Measurements from ENCODE around the gene EMC10.

- TF ChIP-seq, protein P1, sequence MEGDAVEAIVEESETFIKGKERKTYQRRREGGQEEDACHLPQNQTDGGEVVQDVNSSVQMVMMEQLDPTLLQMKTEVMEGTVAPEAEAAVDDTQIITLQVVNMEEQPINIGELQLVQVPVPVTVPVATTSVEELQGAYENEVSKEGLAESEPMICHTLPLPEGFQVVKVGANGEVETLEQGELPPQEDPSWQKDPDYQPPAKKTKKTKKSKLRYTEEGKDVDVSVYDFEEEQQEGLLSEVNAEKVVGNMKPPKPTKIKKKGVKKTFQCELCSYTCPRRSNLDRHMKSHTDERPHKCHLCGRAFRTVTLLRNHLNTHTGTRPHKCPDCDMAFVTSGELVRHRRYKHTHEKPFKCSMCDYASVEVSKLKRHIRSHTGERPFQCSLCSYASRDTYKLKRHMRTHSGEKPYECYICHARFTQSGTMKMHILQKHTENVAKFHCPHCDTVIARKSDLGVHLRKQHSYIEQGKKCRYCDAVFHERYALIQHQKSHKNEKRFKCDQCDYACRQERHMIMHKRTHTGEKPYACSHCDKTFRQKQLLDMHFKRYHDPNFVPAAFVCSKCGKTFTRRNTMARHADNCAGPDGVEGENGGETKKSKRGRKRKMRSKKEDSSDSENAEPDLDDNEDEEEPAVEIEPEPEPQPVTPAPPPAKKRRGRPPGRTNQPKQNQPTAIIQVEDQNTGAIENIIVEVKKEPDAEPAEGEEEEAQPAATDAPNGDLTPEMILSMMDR (IDR thresholded peaks at IDR 0.05; ENCODE audit: low read length): no peak
- TF ChIP-seq EZH2 (optimal IDR thresholded peaks at IDR 0.05; ENCODE audit: low read depth, low read length) (no peak), EZH2phosphoT487 (IDR thresholded peaks at IDR 0.05; ENCODE audit: low read length) (no peak)
Observed at GRCh38 chr19:50510121-50510670, 33.9 kb downstream of the EMC10 start.
